A673 (cell line): ENCODE data around the gene NCKAP5. TPM values are rescaled to one million over a fixed set of nuclear protein-coding genes. Genes with fewer than 3 reads are reported as not detected.

Experiments used
- BruUV-seq: library from RNA; stranded (reverse); fragments of 400-500 nt; replicated peaks from 2 replicates; lab custom pipeline; 2021; lab: Mats Ljungman, UMichigan
- CTCF ChIA-PET: fragments of 300-600 bp; sonication (Branson Sonifier 250); formaldehyde crosslinking; loops from one replicate; lab custom pipeline; 2022; ENCODE audit warnings: antibody characterized with exemption; lab: Charles Lee
- POLR2A ChIA-PET: fragments of 300-600 bp; sonication (Branson Sonifier 250); formaldehyde crosslinking; loops from one replicate; lab custom pipeline; 2022; ENCODE audit warnings: antibody characterized with exemption; ENCODE audit not compliant: low non-redundant PET; lab: Charles Lee
- DNase-seq: peaks from one replicate; pipeline ENCODE4 v3.0.0-alpha.2; 2015; ENCODE audit warnings: low spot score
- H3K27ac ChIP-seq: fragments of 200-600 bp; sonication (generic); 2 replicates; pipeline ENCODE4 v1.5.1; 2016; ENCODE audit warnings: mixed run types, low read depth, mild to moderate bottlenecking, mixed read lengths, antibody characterized with exemption, low read length; ENCODE audit not compliant: poor library complexity, severe bottlenecking
- H3K27me3 ChIP-seq: fragments of 200-600 bp; sonication (generic); replicated peaks from 2 replicates; pipeline ENCODE4 v1.6.1; 2017; ENCODE audit warnings: mixed run types, low read depth, mild to moderate bottlenecking, mixed read lengths, antibody characterized with exemption, low read length; ENCODE audit not compliant: insufficient read depth, poor library complexity
- H3K36me3 ChIP-seq: fragments of 200-600 bp; sonication (generic); 2 replicates; pipeline ENCODE4 v1.6.1; 2016; ENCODE audit warnings: mixed run types, mild to moderate bottlenecking, mixed read lengths, antibody characterized with exemption, low read length; ENCODE audit not compliant: insufficient read depth, poor library complexity, severe bottlenecking
- H3K4me1 ChIP-seq: fragments of 200-600 bp; sonication (generic); 2 replicates; pipeline ENCODE4 v1.6.1; 2017; ENCODE audit warnings: mixed run types, mild to moderate bottlenecking, mixed read lengths, antibody characterized with exemption, low read length; ENCODE audit not compliant: insufficient read depth, poor library complexity, severe bottlenecking
- H3K4me3 ChIP-seq: fragments of 200-600 bp; sonication (generic); 2 replicates; pipeline ENCODE4 v1.5.1; 2016; ENCODE audit warnings: low read depth, mixed run types, mild to moderate bottlenecking, mixed read lengths, low read length; ENCODE audit not compliant: poor library complexity, severe bottlenecking
- H3K9me3 ChIP-seq: fragments of 200-600 bp; sonication (generic); 2 replicates; pipeline ENCODE4 v1.6.1; 2016; ENCODE audit warnings: mixed run types, low read depth, mild to moderate bottlenecking, mixed read lengths, antibody characterized with exemption, low read length; ENCODE audit not compliant: poor library complexity, severe bottlenecking
- EZH2 ChIP-seq: fragments of 200-600 bp; sonication (generic); IDR thresholded peaks from 2 replicates; pipeline ENCODE4 v1.6.1; 2017; ENCODE audit warnings: borderline replicate concordance, low read depth, mild to moderate bottlenecking, mixed read lengths, antibody characterized with exemption, low read length; ENCODE audit not compliant: poor library complexity, severe bottlenecking
- intact Hi-C: fragments of 100-400 bp; cut with micrococcal nuclease; formaldehyde crosslinking; loops from one replicate; pipeline ENCODE4 v1.10.0; 2022; ENCODE audit not compliant: unreplicated experiment
- total RNA-seq: library from RNA; stranded (reverse); gene quantifications from 2 replicates; pipeline ENCODE4 v1.2.3, GENCODE V29; 2021
- TF ChIP-seq, protein P1 (sequence below): fragments of 300-800, 200-600 bp; sonication (generic); conservative IDR thresholded peaks from 2 replicates; pipeline ENCODE4 v1.5.1; 2017; ENCODE audit warnings: low read depth, mild to moderate bottlenecking, antibody characterized with exemption, low read length, moderate library complexity, mixed read lengths

The NCKAP5 gene
- total RNA-seq, 1 experiment from 2014 or later, result 26.6 TPM

- Histone ChIP-seq H3K36me3 (peaks cover 7% of the 10 kb centered on the region), H3K4me3 (no peak overlapping the region), H3K9me3 (peaks cover 9% of the 10 kb centered on the region), H3K27me3 (no peaks in the 10 kb centered on the region), H3K4me1 (no peaks in the 10 kb centered on the region), H3K27ac (no peak overlapping the region)
- no peak for DNase-seq
- TF ChIP-seq, protein P1, sequence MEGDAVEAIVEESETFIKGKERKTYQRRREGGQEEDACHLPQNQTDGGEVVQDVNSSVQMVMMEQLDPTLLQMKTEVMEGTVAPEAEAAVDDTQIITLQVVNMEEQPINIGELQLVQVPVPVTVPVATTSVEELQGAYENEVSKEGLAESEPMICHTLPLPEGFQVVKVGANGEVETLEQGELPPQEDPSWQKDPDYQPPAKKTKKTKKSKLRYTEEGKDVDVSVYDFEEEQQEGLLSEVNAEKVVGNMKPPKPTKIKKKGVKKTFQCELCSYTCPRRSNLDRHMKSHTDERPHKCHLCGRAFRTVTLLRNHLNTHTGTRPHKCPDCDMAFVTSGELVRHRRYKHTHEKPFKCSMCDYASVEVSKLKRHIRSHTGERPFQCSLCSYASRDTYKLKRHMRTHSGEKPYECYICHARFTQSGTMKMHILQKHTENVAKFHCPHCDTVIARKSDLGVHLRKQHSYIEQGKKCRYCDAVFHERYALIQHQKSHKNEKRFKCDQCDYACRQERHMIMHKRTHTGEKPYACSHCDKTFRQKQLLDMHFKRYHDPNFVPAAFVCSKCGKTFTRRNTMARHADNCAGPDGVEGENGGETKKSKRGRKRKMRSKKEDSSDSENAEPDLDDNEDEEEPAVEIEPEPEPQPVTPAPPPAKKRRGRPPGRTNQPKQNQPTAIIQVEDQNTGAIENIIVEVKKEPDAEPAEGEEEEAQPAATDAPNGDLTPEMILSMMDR, result no peak
- no peak for TF ChIP-seq EZH2
- ChIA-PET POLR2A (no interaction called here), CTCF (no interaction called here)
- no TSS peak for BruUV-seq
- intact Hi-C loops, result no loop called here
Measured at GRCh38 chr2:133158024-133158423, 410.2 kb downstream of the NCKAP5 start.

DNA sequence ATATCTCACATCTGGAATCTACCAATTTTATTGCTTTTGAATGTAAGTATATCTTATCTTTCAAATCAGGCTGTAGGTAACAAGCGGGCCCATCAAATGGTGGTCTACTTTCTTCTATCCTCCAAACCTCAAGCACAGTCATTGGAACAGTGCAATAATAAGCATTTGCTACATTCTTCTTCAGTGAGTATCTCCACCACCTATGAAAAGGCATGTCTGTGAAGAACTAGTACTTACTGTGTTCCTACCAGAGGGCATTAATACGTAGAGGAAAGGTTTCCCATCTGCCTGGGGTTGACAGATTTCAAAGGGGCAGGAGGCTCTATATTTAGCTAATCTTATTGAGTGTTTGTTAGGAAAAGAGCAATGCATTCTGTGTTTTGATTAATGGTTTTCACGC lies 411.1 kb downstream of the NCKAP5 start:
- no peak for DNase-seq
- peaks cover 9% of the 10 kb centered on the region for H3K9me3 ChIP-seq
- POLR2A ChIA-PET, result no interaction called here

DNA sequence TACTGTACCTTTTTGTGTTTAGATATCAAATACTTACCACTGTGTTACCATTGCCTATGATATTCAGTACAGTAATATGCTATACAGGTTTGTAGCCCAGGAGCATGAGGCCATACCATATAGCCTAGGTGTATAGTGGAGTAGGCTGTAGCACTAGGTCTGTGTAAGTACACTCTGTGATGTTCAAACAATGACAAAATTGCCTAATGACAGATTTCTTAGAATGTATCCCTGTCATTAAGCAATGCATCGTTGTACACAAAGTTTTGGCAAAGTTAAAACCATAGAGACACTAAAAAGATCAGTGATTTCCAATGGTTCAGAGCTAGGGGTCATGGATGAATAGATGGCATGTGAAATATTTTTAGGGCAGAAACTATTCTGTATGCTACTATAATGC lies 415.5 kb downstream of the NCKAP5 start:
- ChIA-PET CTCF (no interaction called here), POLR2A (no interaction called here)
- TF ChIP-seq, protein P1, result no peak
- no peak for TF ChIP-seq EZH2
- H3K4me1 ChIP-seq, result no peaks in the 10 kb centered on the region
- no peak for DNase-seq
- H3K36me3 ChIP-seq, result peaks cover 9% of the 10 kb centered on the region
- intact Hi-C loops, result no loop called here
- no peak overlapping the region for H3K27ac ChIP-seq
- peaks cover 9% of the 10 kb centered on the region for H3K9me3 ChIP-seq
- BruUV-seq, result no TSS peak
- no peak overlapping the region for H3K4me3 ChIP-seq
- H3K27me3 ChIP-seq, result no peaks in the 10 kb centered on the region

More for the DNA sequence above, 411.1 kb downstream of the NCKAP5 start:
- TF ChIP-seq, protein P1, result no peak
- TF ChIP-seq EZH2, result no peak
- Histone ChIP-seq H3K27ac (no peak overlapping the region), H3K4me1 (no peaks in the 10 kb centered on the region), H3K27me3 (no peaks in the 10 kb centered on the region), H3K4me3 (no peak overlapping the region), H3K36me3 (peaks cover 9% of the 10 kb centered on the region)
- BruUV-seq, result no TSS peak
- intact Hi-C loops, result no loop called here
- CTCF ChIA-PET, result no interaction called here
